TTC549 (cell line): ENCODE results near the gene DDX41.
"Not testable (repeated sequence)": the region's sequence is repeated elsewhere in the genome, so short reads cannot be mapped to it uniquely, and the experiment has no call there.

Experiments
- FAIRE-seq: peaks from 2 replicates; lab custom pipeline; 2012; peaks lifted over from hg19 to GRCh38; lab: Jason Lieb, UNC

Gene DDX41

DNA sequence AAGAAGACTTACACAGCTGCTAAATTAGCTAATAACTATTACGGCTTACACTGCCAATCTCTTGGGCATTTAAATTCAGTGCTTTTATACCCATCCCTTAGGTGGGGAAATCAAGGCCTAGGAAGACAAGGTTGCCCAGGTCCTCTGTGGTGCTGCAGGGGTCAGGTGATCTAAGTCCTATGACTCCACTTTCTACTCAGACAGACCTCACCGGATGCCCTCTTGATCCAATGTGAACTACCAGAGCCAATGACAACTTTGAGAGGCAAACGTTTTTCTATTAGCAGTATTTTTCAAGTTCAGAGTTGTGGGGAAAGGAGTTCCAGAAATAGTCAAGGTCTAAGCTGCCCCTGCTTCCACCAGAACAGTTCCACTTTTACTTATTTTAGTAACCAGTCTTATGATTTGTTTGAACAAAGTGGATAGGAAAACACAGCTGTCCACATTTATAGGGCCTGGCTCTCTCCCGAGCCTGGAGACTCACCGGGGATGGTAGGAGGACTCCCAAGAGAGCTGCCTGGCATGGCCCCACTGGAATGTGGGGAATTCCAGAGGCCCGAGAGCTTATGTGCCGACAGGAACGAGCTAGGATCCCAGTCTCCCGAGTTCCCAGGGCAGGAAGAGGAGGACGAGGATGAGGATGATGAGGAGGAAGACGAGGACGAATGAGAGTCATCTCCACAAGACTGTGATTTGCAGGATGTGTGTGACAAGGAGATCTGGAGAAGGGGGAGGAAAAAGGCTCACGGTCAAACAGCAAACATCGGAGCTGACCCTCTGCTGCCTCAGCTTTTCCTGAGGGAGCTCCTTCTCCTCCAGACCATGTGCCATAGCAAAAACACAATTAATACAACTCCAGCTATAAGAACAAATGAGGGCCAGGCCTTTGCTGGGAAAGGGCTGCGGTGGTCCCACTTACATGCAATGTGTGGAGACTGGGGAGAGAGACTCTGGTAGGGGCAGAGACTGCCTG is 20.9 kb upstream of the DDX41 start:
- FAIRE-seq = no peak

DNA sequence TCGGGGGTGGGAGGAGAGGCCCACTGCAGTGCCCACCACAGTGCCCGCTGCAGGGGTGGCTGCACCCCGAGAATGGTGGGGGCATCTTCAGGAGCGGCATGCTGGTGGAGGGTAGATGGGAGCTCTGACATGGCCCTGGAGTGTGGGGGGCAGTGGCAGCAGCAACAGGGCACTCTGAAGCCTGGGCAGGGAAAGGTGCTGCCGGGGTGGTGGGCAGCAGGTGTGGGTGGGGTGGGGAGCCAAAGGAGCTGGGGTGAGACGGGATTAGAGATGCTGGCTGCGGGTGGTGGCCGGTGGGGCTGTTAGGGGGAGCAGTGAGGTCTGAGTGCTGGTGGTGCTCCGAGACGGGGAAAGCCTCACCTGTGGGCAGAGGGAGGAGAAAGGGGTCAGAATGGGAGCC is 19.6 kb upstream of the DDX41 start:
- FAIRE-seq = no peak

DNA sequence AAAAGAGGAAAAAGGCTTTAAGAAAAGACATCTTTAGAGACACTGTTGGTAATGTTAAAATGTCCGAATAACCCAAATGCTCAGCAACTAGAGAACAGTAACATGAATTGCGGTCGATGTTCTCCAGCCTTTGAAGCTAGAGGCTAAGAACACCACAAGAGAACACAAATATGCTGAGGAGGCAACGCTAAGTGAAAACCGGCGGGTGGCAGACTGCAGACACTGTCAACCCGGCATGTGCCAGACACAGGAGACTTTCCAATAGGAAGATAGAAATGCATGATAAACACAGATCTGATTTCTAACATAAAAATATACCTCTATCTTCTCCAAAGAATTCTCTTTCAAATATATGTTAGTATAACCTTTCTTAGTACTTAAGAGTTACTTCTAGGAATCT is 18.4 kb upstream of the DDX41 start:
- FAIRE-seq = no peak

DNA sequence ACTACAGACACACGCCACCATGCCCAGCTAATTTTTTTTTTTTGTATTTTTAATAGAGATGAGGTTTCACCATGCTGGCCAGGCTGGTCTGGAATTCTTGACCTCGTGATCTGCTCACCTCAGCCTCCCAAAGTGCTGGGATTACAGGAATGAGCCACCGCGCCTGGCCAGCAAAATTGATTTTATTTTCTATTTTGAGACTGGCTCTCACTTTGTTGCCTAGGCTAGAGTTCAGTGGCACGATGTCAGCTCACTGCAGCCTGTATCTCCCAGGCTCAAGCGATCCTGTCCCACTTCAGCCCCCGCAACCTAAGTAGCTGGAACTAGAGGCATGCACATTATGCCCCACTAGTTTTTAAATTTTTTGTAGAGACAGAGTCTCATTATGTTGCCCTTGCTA is 17.7 kb upstream of the DDX41 start:
- FAIRE-seq = not testable (repeated sequence)

DNA sequence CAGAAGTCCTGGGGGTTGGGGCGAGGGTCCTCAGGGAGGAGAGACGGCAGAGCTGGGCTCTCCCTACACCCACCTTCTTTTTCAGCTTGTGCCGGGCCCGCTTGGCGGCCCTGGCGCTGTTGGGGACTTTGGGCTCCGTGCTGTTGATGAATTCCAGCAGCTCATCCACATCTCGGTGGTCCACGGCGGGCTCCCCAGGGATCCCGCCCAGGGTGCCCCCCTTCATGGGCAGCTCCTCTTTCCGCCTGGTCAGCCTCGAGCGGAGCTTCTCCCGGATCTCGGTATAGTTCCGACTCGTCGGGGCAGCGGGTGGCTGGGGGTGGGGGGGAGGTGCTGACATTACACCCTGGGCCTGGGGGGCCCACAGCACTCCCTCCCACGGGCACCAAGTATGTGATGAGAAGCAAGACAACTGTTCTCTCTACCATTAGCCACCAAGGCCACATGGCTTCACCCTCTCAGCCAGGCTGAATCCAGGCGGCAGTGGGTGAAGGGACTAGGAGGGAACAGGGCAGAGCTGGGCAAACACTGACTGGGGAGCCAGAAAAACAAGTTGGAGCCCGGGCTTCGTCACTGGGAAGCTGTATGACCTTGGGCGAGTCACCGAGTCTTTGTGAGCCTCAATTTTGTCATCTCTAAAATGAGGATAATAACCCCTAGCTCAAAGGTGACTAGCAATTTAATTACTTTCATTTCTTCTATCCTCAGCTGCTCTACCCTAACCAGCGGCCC is 14.6 kb upstream of the DDX41 start:
- FAIRE-seq = no peak

DNA sequence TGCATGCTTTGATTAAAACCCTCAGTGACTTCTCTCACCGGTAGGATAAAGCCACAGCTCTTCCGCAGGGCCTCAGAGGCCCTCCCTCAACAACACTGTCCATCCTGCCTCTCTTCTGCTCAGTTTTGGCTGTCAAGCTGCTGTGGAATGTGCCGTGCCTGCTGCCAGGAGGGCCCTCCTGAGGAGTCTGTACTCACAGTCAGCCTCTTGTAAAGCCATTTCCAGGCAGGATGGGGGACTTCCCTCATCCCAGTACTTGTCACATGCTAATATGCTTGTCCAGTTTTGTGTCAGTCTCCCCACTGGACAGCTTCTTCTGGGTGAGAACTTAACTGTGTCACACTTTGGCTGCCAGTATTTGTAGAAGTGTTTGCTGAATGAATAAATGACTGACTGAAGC is 13.9 kb upstream of the DDX41 start:
- no peak for FAIRE-seq

DNA sequence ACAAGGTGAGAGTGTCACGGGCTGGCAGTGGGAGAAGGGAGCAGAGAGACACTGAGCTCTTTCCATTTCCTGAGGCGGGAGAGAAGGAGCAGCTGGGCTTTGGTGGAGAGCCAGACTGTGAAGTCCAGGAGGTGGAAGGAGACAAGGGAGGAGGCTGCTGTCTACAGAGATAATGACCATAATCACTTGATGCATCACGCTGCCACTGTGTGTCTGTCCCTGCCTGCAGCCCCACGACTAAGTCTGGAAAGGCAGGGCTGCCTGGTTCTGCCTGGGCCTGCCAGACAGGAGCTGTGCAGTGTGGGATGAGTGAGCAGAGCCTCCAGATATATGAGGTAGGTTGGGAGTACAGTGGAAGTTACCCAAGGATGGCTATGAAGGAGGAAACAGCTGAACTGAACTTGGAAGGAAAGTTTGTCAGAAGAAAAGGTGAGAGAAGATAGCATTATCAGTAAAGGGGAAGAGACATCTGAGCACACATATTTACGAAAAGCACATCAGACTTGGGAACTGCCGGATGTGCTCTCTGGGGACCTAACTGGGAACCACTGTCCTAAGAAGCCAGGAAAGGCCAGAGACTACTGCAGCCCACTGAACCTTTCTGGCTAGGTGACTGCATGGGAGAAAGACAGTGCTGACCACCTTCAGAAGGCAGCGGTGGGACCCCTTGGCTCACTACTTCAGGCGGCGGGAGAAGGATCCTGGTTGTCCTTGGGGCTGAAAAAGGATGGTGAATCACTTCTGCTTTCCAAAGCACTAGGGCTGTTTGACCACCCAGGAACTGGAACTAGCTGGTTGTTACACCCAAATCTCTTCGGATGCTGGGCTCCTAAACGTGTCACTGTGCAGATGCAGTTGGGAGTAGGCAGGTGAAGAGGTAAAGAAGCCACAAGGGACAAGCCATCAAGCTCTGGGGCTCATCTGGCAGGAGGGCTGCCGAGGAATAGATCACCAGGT is 12.8 kb upstream of the DDX41 start:
- no peak for FAIRE-seq

DNA sequence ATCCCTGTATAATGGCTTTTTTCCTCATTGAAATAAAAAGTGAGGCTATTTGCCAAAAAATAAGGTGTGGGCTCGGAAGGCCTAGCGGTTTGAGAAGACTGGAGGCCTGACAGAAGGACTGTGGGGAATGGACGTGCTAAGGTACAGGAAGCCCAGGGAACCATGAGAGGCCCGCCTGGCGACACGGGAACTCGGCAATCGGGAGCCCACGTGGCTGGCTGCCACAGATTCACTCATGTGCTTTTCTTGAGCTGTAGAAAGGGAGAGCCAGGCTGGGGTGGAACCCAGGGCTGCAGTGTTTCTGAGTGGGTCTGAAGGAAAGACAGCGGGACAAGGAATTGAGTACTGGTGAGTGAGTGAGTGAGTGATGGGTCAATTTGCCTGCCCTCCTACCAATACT is 11.9 kb upstream of the DDX41 start:
- FAIRE-seq = no peak

DNA sequence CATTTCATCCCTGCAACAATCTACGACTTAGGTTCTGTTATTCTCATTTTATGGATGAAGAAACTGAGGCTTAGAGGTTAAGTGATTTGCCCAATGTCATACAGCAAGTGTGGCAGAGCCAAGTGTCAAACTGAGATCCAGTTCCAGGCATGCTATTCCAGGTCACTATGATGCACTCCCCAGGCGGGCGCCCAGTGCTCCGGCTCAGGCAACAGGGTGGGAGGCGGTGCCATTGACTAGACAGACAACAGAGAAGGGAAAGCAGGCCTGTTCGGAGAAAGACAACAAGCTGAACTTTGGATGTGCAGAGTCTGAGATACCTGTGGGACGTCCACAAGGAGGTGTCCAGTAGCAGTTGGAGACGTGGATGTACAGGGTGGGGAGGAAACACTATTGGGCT is 10.8 kb upstream of the DDX41 start:
- no peak for FAIRE-seq

DNA sequence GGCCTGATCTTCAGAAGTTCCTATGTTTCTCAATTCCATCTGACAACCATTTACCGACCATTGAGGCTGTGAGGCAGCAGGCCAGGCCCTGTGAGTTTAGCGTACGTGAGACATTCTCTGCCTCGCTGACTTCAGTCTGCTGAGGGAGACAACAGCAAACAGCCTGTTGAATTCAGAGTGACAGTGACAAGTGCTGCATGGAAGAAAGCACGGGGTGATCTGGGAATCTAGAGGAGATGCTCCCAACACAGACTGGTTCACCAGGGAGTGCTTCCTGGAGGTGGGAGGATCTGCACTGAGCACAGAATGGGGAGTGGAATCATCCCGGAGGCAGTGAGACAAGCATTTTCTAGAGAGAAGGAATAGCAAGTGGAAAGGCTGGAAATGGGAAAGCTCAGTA is 10.0 kb upstream of the DDX41 start:
- no peak for FAIRE-seq

DNA sequence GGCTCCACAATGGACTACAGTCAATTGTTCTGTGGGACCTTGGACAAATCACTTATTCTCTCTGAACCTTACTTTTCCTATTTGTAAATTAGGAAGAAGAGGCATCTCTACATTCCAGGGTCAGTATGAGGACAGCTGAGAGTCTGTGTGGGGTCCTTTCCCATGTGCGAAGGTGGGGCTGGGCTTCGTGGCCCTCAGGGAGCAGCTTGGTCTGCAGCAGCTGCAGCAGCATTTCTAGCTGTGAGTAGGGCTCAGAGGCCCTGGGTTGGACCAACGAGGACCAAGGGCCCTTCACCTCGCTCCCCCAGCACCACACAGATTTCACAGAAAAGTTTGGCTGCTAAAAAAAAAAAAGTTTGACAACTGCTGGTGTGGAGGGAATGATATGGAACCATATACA is 9.4 kb upstream of the DDX41 start:
- FAIRE-seq = no peak

DNA sequence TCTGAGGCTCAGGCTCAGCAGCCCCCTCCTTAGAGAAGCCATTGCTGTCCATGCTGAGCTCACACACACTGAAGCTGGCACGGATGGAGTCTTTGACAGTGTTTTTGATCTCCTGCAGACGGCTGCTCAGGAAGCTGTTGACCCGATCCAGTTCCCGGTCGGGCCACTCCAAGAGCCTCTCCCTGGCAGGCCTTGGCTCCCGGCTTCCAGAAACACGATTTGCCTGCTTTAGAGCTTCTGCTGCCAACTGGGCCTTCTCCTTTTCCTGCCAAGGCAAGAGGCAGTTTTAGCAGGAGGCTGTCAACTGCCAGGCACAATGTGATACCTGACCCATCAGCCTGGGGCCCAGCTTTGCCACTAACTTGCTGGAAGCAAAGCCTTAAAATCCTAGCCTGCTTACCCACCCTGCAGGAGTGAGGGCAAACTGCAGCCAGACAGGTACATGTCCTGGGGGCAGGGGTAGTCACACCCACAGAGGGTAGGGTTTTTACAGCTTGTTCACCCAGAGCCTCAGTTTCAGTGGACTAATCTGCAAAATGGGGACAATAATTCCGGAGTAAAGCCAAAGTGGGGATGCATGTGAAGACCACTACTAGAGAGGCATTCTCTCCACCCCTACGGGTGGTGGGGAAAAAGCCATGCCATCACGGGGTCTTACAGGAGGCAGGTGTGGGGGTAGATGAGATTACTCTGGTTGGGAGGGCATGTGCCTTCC is 8.3 kb upstream of the DDX41 start:
- FAIRE-seq = no peak

DNA sequence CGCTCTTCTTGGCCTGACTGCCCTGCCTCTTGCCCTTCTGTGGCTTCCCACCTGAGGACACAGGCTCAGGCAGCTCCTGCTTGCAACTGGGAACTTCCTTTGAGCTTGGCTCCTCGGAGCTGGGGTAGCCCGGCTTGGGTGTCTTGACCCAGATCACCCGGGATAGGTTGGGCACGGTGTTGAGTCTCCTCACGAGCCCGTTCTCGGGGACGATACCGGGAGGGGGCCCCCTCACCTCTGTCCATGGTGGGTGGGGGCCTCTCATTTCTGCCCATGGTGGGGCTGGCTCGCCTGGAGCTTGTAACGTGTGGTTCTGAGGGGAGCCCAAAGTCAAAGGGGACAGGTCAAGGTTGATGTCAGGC is 7.8 kb upstream of the DDX41 start:
- no peak for FAIRE-seq

DNA sequence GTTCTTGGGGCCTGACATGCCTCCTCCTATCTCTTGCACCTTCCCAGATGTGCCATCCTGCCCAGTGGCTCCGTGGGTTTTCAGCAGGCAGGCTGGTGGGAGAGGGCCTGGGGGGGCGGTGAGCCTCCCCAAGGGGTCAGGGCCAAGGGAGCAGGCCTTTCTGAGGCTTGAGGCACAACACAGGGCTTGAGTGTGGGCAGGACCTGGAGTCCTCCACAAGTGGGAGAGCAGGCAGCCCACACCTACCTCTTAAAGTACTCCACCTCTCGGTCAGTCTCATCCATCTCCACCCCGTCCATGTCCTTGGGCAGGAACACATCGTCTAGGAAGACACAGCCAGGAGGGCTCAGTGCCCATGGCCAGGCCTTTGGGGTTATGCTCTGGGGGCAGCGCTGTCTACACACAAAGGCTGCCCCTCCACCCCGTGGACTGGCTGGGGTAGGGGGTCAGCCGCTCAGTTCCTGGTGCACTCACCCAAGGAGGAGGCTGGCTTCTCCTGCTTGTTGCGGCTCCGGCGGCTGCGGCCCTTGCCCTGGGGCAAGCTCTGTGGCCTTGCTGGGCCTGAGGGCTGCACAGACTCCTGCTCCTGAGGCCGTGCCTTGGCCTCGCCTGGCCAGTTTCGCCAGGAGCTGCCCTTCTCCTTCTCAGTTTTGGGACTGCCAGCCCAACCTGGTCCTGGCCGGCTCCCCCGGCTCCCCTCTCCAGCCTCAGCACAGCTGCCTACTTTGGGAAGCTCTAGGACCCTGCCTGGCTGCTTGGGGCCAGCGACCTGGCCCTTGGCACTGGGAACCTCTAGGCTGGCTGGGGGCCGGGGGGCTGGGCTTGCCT is 7.2 kb upstream of the DDX41 start:
- FAIRE-seq = no peak

DNA sequence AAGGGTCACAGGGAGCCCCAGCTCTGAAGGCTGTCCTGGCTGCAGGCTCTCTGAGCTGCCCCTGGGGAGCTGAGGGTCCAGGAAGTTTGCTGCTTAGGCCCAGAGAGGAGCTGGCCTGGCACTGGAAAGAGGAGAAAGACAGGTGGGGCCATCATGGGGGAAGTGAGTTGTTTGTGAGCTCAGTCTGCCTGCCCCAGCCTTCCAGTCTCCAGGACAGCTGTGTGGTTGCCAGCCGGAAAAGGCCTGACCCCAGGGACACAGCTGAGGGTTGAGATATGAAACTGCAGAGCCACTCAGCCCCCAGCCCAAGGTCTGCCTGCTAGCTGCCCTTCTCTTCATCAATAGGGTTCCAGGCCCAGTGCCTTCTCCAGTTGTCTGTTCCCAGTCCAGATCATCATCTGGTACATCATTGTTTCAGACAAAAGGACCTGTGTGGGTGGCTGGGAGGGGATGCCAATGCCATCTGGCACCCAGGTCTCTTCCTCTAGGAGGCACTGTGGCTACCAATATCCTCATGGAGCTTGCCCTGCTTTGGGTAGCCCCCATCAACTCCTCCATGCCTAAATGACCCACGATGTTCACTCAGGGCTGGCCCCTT is 4.3 kb upstream of the DDX41 start:
- FAIRE-seq = no peak

DNA sequence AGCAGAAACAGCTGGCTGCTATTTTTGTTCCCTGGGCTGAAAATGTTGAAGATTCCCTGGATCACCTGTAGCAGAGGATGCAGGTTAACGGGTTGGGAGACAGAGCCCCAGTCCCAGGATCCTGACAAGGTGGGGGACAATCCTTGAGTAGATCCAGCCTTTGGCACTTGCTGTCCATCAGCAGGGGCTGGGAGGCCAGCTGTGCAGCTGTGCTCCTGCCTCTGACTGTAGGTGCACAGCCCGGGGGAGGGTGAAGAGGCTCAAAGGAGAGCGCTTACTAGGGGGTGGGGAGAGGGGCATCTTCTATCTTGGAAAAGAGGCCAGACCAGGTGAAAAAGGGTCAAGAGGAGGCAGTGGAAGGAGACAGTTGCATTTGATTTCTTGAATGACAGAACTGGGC is 3.5 kb upstream of the DDX41 start:
- FAIRE-seq = no peak

DNA sequence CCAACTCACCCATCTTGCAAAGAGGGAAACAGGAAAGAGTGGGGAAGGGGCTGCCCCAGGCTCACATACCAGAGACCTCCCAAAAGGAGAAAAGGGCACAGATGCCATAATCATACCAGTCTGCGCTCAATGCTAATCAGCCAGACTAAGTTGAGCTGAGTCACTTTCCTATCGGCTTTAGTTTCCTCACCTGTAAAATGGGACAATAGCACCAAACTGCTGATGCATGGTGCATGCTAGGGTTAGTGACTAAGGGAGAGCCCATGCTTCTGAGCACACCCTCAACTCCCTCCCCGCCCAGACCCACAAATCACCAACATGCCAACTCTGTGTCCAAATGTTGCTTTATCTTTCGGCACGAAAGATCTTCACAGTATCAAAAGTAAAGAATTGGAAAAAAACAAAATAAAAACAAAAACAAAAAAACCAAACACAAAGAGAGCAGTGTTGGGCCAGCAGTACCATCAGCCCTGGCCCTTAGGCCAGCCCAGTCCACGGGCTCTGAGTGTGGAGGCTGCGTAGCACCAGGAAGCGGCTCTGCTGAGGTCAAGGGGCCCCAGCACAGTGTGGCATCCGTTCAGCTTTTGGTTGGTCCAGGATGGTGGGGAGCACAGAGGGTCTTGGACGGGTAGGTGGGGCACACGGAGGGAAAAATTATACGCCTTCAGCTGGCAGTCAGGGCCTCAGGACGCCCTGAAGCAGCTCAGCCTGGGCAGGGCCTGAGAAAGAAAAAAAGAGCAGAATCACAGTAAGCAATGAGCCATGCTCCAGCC is 2.9 kb upstream of the DDX41 start:
- no peak for FAIRE-seq

DNA sequence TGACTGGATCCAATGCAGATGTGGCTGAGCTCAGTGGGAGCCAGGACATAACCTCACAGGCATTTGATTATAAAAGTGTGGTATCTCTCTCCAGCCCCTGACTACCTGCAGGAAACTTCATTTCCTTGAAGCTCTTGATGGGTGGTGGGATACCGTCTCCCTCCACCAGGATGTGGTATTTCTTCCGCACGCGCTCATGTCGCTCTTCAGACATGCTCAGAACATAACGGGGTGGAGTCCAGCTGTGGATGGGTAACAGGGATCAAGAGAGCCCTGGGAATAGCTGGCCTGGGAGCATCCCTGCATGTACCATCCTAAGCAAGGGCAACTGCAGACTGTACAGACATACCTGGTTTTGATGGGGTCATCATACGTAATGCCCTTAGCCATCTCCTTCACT is 1.2 kb downstream of the DDX41 start:
- no peak for FAIRE-seq

DNA sequence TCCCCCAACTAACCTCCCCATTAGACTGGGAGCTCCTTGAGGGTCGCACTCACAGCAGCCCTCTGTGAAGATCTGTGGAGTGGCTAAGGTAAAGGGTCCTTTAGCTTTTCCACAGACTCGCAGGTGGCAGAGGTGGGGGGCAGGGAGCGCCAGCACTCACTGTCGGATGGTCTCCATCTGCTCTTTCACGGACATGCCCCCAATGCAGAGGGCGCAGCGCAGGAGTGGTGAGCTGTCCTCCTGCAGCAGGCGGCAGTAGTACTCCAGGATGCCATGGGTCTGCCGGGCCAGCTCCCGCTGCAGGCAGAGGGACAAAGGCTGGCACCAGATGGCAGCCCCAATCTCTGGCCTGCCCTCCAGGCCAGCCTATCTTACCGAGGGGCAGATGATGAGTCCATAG is 2.2 kb downstream of the DDX41 start:
- no peak for FAIRE-seq

DNA sequence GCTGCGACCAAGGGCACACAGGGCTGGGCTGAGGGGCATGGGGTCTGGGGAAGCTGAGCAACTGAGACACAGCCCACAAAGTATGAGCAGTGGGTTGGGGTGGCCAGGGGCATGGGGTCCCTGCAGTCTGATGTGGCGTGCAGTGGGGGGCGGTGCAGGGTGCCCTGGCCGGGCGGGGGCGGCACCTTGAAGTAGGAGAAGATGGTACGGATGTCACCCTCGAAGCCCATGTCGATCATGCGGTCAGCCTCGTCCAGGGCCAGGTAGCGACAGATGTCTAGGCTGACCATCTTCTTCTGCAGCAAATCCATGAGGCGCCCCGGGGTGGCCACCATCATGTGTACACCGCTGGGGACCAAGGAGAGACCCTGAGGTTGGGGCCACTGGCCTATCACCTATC is 3.3 kb downstream of the DDX41 start:
- no peak for FAIRE-seq
